Measurements from ENCODE around the gene FXYD3.

DNA sequence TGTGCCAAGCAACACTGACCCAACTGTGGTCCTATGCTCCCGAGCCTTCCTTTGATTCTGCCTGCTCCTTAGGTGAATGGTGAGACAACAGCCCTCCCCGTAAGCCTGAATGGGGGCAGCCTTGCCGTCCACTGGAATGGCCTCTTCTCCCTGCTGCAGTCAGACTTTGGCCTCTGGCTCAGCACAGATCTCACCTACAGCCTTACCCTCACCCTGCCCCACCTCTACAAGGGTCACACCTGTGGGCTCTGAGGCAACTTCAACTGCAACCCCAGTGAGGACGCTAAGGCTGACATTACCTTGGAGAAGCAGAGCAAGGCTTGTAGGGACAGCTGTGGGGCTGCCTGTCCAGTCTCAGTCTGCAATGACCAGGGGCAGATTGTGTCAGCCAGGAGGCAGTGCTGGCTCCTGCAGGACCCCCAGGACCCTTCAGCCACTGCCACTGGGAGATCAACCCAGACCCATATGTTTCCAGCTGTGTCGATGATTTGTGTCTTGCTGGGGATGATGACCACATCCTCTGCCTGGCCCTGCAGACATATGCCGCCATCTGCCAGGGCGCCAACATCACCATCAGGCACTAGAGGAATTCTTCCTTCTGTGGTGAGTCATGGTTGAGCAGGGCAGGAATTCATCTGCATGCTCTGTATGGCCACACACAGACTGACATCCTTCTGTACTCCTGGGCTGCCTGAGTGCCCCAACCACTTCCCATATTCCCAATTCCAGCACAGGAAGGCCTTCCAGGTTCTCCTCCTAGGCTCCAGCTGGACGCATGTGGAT is 27.3 kb upstream of the FXYD3 start:
- TF ChIP-seq, protein P1, sequence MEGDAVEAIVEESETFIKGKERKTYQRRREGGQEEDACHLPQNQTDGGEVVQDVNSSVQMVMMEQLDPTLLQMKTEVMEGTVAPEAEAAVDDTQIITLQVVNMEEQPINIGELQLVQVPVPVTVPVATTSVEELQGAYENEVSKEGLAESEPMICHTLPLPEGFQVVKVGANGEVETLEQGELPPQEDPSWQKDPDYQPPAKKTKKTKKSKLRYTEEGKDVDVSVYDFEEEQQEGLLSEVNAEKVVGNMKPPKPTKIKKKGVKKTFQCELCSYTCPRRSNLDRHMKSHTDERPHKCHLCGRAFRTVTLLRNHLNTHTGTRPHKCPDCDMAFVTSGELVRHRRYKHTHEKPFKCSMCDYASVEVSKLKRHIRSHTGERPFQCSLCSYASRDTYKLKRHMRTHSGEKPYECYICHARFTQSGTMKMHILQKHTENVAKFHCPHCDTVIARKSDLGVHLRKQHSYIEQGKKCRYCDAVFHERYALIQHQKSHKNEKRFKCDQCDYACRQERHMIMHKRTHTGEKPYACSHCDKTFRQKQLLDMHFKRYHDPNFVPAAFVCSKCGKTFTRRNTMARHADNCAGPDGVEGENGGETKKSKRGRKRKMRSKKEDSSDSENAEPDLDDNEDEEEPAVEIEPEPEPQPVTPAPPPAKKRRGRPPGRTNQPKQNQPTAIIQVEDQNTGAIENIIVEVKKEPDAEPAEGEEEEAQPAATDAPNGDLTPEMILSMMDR (IDR thresholded peaks at IDR 0.05) = no peak
- TF ChIP-seq ZFX (IDR thresholded peaks at IDR 0.05; ENCODE audit: borderline replicate concordance) = no peak
